HG02642 (cell line): ENCODE measurements around the gene NCKAP5L.
"Not testable (repeated sequence)": the region's sequence is repeated elsewhere in the genome, so short reads cannot be mapped to it uniquely, and the experiment has no call there.

Source experiments
- ATAC-seq: cut with Tn5 transposase; IDR thresholded peaks from one replicate; pipeline ENCODE4 v1.9.1; 2021; ENCODE audit warnings: mild to moderate bottlenecking; ENCODE audit not compliant: unreplicated experiment, poor library complexity

Gene NCKAP5L

DNA sequence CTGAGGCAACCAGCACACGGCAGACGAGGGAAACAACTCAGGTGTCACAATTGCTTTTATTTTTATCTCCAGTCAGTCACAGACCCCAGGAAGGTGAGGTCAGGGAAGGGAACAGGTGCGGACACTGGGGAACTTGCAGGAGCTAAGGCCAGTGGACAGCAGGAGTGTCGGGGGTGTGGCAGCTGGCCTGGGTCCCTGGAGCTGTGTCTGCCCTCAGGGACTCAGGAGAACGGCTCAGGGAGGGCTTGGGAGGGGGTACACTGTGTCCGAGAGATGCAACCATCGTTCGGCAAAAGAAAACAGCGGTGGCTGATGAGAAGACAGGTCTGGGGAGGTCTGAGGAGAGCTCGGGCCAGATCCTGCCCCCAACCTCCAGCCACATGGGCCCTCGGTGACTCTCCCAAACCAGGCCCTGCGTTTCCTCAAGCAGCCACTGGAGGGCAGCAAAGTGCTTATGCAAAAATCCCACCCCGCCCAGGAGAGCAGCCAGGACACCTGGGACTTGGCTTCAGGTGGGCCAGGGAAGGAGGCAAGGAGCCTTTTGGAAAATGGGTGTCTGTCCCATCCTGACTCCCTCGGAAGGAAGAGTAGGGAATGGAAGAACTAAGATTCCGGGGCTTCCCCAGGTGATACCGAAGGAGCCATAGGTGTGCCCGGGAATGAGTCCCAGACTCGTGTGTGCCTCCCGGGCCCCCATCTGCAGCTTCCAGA lies 38.8 kb upstream of the NCKAP5L start:
- ATAC-seq: peak; percentile 64

DNA sequence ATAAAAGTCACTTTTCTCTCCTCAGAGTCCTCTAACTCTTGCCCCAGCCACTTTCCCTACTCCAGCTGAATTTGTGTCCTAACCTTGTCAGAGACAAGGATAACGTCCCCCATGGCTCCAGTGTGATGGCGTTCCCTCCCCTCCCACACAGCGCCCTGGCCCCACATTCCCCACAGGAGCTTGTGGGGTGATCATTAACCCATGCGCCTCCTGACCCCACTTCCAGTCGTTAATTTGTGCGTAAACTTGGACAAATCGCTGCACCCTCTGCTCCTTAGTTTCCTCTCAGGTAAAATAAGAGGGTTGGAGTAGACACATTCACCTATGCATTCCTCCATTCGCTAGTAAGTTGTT lies 37.5 kb upstream of the NCKAP5L start:
- ATAC-seq: no peak

DNA sequence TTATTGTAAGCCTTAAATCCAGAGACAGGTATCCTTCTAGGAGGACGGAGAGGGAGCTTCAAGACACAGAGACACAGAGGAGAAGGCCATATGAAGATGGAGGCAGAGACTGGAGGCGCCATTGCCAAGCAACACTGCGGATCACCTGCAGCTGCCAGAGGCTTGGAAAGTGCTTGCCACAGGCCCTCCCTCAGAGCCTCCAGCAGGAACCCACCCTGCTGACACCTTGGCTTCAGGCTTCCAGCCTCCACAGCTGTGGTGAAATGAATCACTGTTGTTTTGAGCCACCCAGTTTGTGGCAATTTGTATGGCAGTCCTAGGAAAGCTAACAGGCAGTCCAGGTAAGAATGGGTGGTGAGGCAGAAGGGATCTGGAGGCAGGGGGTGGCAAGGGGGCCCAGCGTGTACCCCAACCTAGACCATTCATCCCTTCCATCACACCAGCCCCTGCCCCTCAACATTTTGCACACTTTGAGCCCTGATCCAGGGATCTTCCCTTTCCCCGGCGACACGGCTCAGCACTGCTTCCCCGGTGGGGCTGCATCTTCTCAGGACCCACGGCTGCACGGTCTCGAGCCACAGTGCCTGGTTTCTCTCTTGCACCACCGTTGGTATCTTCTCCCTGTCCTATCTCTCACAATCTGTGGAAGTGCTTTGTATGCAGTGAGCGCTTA lies 37.0 kb upstream of the NCKAP5L start:
- ATAC-seq: no peak

DNA sequence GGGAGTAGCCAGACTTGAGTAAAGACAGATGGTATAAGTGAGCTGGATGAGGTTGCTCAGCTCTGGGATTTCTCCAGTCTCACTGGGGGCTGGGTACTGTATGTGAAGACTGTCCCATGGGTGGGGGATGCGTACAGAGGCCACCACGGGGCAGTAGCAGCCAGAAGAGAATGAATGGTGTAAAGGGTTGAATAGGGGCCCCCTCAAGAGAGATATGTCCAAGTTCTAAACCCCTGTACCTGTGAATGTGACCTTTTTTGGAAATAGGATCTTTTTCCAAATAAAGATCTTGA lies 36.5 kb upstream of the NCKAP5L start:
- ATAC-seq: no peak

DNA sequence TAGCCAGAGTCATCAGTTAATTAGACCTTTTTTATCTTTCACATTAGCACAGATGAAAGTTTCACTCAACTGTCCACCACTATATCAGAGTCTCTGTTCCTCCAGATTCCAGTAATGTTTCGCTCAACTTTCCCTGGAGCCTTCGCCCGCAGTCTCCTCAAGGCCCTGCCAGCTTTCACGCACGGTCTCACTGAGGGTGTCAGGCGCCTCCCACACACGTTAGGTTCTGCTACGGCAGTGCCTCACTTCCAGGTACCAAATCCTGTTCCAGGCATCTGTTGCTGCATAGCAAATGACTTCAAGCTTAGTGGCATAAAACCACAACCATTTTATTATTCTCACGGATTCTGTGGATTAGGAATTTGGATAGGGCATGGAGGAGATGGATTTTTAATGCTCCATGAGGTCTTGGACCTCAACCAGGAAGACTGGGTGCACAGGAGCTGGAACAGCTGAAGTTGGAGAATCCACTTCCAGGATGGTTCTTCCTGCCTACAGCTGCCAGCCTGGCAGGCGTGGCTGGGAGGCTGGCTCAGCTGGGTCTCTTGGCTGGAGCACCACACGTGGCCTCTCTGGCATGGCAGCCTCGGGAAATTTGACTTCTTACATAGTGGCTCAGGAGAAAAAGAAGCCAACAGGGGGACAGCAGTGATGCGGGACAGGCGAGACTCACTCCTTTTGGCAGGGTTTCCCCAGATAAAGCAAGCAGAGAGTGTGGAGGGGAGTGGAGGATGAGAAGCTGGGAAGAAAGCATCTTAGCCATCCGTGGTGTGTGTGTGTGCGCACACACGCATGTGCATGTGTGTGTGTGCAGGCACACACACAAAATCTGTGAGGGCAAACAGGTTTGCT lies 36.0 kb upstream of the NCKAP5L start:
- no peak for ATAC-seq

DNA sequence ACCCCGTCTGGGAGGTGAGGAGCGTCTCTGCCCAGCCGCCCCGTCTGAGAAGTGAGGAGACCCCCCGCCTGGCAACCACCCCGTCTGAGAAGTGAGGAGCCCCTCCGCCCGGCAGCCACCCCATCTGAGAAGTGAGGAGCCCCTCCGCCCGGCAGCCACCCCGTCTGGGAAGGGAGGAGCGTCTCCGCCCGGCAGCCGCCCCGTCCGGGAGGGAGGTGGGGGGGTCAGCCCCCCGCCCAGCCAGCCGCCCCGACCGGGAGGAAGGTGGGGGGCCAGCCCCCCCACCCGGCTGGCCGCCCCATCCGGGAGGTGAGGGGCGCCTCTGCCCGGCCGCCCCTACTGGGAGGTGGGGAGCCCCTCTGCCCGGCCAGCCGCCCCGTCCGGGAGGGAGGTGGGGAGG lies 32.7 kb upstream of the NCKAP5L start:
- not testable (repeated sequence) for ATAC-seq

DNA sequence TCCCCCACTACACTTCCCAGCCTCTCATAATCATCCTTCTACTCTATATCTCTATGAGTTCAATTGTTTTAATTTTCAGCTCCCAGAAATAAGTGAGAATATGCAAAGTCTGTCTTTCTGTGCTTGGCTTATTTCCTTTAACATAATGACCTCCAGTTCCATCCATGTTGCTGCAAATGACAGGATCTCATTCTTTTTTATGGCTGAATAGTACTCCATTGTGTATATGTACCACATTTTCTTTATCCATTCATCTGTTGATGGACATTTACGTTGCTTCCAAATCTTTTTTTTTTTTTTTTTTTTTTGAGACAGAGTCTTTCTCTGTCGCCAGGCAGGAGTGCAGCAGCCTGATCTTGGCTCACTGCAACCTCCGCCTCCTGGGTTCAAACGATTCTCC lies 27.7 kb upstream of the NCKAP5L start:
- ATAC-seq: not testable (repeated sequence)

DNA sequence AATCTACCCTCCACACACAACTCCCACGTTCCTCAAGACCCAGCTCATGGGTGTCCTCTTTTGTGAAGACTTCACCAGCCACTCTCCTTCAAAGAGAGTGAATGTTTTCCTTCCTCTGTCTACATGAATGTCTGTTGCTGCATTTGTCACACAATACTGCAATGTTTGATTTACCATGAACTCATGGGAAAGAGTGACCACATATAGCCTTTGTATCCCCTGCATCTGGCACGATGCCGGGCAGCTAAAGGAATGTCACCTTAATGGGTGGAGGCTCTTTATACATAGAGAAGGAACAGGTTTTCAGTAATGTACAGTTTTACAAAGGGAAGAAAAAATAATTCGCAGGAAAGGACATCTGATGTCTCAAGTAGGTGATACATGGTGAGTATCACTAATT lies 26.8 kb upstream of the NCKAP5L start:
- no peak for ATAC-seq

DNA sequence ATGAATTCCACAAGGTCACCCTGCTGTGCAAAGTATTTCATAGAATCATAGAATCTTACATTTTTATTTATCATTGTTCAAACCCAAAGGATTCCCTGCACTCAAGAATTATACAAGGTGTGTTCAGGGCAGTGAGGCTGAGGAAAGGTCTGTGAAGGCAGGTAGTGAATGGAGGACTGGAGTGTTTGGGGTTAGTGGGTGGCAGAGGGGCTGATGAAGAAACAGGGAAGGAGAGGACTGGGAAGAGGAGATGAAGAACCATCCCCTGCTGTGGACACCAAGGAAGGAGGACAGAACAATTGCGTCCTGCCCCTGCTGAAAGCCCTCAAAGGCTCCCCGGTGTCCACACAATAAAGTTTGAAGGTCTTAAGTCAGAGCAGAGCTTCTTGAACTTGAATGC lies 25.5 kb upstream of the NCKAP5L start:
- no peak for ATAC-seq

DNA sequence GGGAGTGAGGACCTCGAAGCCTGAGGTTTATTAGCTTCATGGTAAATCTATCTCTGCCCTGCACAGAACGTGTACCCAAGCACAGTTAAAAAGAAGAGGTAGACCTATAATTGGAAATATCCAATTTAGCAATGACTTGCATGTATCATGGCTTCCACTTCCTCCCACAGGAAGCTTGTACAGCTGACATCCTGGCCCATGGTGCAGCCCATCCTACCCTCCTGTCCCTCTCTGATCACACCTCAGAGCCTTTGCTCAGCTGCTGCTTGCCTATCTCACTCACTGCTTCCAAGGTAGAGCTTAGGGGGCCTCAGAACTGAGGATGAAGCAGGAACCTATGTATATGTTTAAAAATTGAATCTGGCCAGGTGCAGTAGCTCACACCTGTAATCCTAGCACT lies 18.9 kb upstream of the NCKAP5L start:
- no peak for ATAC-seq

DNA sequence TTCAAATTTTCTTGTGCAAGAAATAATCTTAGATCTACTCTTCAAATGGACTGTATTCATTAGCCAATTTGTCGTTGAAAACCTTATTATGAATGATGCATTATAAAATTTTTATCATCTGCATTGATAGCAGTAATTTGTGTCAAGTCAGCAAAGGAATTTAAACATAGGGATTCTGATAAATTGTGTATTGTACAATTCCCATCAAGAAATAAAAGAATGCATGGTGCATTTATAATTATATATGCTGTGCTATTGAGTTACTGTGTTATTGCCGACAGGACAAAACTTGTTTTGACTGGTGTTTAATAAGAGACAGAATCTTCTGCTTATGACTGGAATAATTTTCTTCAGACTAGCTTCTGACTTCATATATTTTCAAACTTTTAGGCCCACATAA lies 17.8 kb upstream of the NCKAP5L start:
- ATAC-seq: no peak

DNA sequence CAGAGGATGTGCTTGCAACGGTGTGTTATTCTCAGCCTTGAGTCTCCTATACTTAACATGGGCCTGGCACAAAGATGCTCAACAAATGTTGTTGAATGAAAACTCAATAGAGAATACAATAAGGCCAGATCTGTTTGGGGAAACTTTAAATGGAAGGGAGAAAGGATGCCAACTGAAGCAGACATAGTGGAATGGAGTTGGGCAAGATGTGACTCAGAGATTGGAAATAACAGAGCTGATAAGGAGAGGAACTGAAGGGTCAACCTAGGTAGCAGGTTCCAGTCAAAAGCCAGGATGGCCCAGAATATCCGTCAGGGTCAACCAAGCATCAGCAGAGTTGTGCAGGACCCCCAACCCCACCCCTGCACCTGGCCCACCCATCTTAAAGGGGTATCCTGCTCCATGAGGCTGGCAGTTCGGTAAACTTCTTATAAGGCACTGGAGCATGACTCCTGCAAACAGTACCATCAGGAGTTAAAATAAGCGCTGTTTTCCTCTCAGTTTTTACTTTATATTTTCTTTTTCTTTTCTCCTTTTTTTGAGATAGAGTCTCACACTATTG lies 15.7 kb upstream of the NCKAP5L start:
- ATAC-seq: no peak

DNA sequence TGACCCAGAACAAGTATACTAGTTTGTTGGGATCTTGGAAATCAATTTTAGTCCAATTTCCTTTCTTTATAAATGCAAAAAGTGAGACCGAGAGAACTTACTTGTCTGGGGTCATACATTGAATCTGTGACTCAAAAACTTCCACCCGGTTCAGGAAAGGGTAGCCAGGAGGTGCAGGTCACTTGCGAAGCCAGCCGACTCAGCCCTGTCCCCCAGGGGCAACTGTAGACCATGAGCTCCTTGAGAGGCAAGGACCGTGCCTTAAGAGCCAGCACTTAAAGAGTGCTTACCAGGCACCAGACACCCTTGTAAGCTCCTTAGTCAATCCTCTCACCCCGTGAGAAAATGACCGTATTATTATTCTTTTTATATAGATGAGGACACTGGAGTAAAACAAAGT lies 15.2 kb upstream of the NCKAP5L start:
- ATAC-seq: no peak

DNA sequence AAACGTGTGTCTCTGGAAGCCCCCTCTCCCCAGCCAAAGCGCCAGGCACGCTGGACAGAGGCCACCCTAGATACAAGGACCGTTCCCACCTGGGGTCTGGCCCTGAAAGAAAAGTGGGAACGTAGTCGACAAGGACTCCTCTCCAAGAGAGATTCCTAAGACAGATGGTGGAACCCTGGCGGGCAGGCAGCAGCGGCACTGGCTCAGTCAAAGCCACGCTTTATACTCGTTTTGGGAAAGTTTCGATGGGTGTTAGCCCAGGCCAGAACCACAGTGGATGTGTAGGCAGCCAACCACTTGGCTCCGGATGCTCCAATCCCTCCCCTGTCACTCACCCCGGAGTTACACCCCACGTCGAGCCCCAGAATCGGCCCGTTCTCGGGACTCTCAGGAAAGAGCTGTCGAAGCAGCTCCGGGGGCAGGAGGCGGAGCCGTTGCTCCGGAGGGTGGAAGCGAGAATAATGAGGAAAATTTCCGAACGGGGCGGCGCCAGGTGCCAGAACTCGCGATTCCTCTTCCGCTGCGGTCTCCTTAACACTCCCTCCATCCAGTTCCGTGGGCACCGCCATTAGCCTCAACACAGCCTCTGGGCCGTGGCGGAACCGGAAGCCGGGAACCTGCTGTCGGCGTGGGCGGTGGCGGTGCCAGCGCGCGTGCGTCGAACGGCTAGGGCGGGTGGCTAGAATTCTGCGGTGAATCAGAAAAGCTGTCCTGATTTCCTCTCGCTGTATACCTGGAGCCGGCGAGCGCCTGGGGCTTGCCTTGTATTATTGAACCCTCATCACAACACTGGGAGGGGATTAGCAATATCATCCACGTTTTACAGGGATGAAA lies 14.5 kb upstream of the NCKAP5L start, which contains the start of gene BCDIN3D:
Gene BCDIN3D, minus strand, starts transcription at position 588 of the 834 bp plus-strand sequence. Its CDS starts 19 bp downstream, at position 569.
- ATAC-seq: peak; percentile 91

DNA sequence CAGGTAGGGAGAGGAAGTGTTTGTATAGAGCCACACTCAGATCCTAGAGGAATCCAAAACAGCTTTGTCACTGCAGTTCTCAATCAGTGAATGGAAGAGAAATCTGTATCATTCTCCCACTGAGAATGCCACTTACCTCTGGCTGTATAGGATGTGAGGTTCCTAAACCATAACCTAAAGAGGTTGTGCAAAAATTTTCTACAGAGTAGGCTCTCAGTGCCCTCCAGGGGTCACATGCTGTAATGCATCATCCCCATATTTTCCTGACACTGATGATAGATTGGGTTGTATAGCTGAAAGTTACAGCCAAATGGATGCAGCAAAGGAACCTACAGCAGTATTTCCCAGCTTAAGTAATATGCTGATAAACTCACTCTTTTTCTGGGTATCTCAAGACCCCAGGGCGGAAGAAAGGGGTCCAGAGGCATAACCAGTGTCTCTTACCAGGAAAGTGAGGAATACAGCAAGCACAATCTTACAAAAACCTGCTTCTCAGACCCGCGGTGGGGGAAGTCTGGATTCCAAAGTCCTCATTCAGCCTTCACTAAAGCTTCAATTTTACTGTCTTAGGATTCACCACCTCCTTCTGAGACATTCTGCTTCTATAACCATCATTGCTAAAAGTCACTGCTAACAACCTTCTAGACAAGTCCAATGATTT lies 10.9 kb upstream of the NCKAP5L start:
- no peak for ATAC-seq

DNA sequence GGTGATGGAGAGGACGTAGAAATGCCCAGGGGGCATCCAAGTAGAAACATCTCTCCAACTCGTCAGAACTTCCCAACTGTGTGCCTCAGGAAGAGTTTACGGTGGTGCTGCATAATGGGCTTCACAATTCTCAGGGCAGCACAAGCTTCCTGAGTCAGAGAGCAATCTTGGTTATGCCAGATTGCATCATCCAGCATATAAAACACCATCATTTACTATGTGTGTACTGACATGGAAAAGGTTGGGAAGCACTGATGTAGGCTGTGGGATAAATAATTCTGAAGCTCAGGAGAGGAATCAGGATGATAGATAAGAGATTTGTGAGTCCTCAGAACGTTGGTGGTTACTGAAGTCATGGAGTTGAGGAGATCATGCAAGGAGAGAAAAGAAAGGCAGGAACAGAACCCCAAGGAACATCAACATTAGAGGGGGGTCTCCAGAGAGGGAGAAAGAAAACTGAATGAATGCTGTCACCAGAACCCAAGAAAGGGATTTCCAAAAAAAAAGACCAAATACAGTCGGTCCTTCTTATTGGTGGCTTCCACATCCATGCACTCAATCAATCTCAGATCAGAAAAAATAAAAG lies 4.7 kb upstream of the NCKAP5L start:
- ATAC-seq: no peak

DNA sequence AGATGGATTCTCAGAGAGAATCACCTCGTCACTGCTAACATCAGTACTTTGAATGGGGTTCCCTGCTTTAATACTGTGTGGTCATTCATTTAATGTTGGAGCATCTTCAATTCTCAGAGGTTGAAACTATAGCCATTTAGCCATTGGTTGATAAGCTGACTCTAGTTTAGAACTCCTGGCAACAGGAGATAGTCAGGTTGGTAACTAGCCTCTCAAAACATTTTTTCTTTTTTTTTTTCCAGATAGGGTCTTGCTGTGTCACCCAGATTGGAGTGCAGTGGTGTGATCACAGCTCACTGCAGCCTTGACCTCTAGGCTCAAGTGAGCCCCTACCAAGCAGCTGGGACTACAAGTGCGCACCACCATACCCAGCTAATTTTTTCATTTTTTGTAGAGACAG lies 3.5 kb upstream of the NCKAP5L start:
- ATAC-seq: no peak

DNA sequence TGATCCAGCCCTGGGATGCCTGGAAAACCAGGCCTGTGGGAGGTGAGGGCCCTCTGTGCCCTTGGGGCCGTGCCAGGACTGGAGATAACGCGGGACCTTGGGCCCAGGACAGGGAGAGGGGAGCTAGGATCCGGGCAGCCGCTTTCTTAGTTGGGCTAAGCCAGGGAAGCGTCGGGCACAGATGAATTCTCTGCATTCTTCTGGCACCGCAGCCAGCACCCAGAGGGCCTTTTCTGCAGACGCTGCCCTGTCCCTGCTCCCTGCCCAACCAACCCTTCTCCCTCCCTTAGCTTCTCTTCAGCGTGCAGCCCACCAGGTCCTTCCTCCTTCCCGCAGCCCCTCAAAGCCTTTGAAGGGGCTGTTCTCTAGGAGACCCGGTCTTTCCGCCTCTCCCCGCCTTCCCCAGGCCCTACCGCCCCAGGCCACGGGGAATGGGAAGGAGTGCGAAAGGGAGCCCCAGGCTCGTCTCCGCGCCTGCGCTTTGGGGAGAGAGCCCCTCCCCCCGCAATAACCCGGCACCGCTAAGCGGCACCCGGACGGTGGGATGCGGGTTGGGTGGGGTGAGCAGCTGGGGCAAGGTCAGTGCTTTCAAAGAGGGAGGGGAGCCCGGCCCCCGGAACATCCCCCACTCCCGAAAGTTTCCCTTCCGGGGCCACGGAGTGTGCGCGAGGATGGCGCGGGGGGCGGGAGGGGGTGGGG lies 663 bp downstream of the NCKAP5L start:
- ATAC-seq: peak; percentile 11

DNA sequence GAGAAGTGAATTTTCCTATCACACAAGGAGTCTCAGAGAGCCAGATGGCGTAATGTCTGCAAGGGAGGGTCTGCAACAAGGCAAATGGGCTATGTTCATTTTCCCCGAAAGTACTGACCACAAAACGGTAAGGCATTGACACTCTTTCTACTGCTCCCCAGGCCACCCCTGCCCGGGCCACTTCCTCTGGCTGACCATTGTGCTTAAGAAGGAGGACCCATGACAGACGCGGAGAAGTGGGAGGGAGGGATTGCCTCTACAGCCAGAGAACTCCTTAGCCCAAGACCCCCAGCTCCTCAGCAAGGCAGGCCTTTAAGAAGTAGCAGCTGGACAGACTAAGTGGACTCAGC lies 1.2 kb downstream of the NCKAP5L start:
- ATAC-seq: no peak
